Right lobe of liver (tissue), 6 donors: ENCODE results near the gene ABHD8. TPM values are rescaled to one million over a fixed set of nuclear protein-coding genes. Genes with fewer than 3 reads are reported as not detected.

Source experiments
- ATAC-seq, 4 donors: fragments of 200-7000 bp; cut with Tn5 transposase; one replicate each; pipeline ENCODE4 v1.9.1; 2020; ENCODE audit warnings: mild to moderate bottlenecking in 4 of 4, moderate library complexity in 4 of 4
- DNase-seq, 3 donors: peaks; one replicate each; pipeline ENCODE4 v3.0.0-alpha.2; 2020
- H3K27ac ChIP-seq, 3 donors: fragments of 200-600 bp; one replicate each; pipeline ENCODE4 v1.8.0; 2022
- H3K27me3 ChIP-seq, 2 donors: fragments of 200-600 bp; one replicate each; pipeline ENCODE4 v1.8.0; 2022
- H3K36me3 ChIP-seq, 4 donors: fragments of 200-600 bp; sonication (generic) in 1 of 4; one replicate each; pipeline versions ENCODE4 v1.5.1 to v1.8.0; 2017 to 2022; ENCODE audit warnings: control low read depth in 1 of 4
- H3K4me1 ChIP-seq, 4 donors: fragments of 200-600 bp; sonication (generic) in 1 of 4; one replicate each; pipeline versions ENCODE4 v1.5.1 to v1.8.0; 2017 to 2022; ENCODE audit warnings: control low read depth in 1 of 4
- H3K4me3 ChIP-seq, 3 donors: fragments of 200-600 bp; one replicate each; pipeline ENCODE4 v1.8.0; 2022
- H3K9me3 ChIP-seq, 4 donors: fragments of 200-600 bp; sonication (generic) in 1 of 4; one replicate each; pipeline versions ENCODE4 v1.5.1 to v1.8.0; 2017 to 2022; ENCODE audit warnings: control low read depth in 1 of 4
- POLR2A ChIP-seq: fragments of 450-650 bp; IDR thresholded peaks from one replicate; pipeline ENCODE4 v1.6.1; 2017; ENCODE audit warnings: antibody characterized with exemption, mild to moderate bottlenecking
- WGBS: methylation state at CpG from one replicate; pipeline ENCODE4 v1.1.6; 2018; ENCODE audit warnings: low coverage, low lambda C conversion rate; ENCODE audit not compliant: insufficient coverage; ENCODE audit errors: missing lambda C conversion rate; 5-methylcytosine and 5-hydroxymethylcytosine counted together
- intact Hi-C, 2 donors: fragments of 100-400 bp; cut with DNase I; formaldehyde crosslinking; loops; one replicate each; pipeline versions ENCODE4 v1.11.2 to v1.14.1; 2022
- total RNA-seq, 6 experiments: library from RNA; depleted of rRNA in 2 of 6; stranded (reverse); fragments of >200 nt in 2 of 6; fragmentation: NEBNext Ultra II Directional in 3 of 6; extraction: Animal tissue kit (Norgen Biotek cat#: 25700) in 3 of 6; gene quantifications; one replicate each; pipeline versions ENCODE4 v1.1.0 to v1.2.4, GENCODE V29; 2016 to 2023
- TF ChIP-seq, protein P1 (sequence below), 4 donors: fragments of 200-600 bp in 3 of 4; fragments of 450-650 bp in 1 of 4; IDR thresholded peaks; one replicate each; pipeline versions ENCODE4 v1.5.1 to v1.8.0; 2016 to 2022; ENCODE audit warnings: antibody characterized with exemption in 4 of 4, mild to moderate bottlenecking in 2 of 4
- donor health status: DM: no; HTN: yes; CAD: no.
- donor health status: DM: no; HTN: no; CAD: no.
- donor health status: DM: no; HTN: no; CAD: no.
- donor health status: DM: no; HTN: yes; CAD: no.
- donor health status: DM: no; HTN: yes; CAD: no.

The ABHD8 gene
- total RNA-seq, 6 experiments from 2014 or later: 8.3 to 27.3 (median 15.8) TPM

DNA sequence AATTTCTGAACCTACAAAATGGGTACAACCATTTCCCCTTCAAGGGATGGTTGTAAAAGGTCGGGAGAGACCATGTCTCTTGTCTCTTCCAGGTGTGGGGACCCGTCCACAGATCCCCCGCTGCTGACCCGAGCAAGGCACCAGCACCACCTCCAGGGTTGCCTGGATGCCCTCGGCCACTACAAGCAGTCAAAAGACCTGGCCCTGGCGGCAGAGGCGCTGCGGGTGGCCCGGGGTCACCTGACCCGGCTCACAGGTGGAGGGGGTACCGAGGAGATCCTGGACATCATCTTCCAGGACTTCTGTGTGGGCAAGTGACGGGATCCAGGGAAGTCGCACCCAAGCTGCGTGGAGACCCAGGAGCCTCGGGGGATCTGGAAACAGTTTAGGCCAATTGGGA, 38.2 kb upstream of the ABHD8 start:
- Histone ChIP-seq H3K9me3 (no peaks in the 10 kb centered on the region), H3K4me1 (peaks cover 0 to 13% (median 5%) of the 10 kb centered on the region in 4 donors), H3K4me3 (no peak overlapping the region), H3K27me3 (no peaks in the 10 kb centered on the region), H3K27ac (peak overlapping the region in 2 of 3 donors; percentile 48 to 57), H3K36me3 (no peaks in the 10 kb centered on the region)
- intact Hi-C loops: loop anchor here in 1 of 2 donors (10.0 kb wide), 1 partner anchor 113 kb away; no protein-coding TSS in a partner anchor
- DNase-seq (no peak), ATAC-seq (no peak)
- no peak for TF ChIP-seq POLR2A
- TF ChIP-seq, protein P1, sequence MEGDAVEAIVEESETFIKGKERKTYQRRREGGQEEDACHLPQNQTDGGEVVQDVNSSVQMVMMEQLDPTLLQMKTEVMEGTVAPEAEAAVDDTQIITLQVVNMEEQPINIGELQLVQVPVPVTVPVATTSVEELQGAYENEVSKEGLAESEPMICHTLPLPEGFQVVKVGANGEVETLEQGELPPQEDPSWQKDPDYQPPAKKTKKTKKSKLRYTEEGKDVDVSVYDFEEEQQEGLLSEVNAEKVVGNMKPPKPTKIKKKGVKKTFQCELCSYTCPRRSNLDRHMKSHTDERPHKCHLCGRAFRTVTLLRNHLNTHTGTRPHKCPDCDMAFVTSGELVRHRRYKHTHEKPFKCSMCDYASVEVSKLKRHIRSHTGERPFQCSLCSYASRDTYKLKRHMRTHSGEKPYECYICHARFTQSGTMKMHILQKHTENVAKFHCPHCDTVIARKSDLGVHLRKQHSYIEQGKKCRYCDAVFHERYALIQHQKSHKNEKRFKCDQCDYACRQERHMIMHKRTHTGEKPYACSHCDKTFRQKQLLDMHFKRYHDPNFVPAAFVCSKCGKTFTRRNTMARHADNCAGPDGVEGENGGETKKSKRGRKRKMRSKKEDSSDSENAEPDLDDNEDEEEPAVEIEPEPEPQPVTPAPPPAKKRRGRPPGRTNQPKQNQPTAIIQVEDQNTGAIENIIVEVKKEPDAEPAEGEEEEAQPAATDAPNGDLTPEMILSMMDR (IDR thresholded peaks at IDR 0.05): no peak
- 97% methylated on average over 11 of the region's 15 CpGs for WGBS

DNA sequence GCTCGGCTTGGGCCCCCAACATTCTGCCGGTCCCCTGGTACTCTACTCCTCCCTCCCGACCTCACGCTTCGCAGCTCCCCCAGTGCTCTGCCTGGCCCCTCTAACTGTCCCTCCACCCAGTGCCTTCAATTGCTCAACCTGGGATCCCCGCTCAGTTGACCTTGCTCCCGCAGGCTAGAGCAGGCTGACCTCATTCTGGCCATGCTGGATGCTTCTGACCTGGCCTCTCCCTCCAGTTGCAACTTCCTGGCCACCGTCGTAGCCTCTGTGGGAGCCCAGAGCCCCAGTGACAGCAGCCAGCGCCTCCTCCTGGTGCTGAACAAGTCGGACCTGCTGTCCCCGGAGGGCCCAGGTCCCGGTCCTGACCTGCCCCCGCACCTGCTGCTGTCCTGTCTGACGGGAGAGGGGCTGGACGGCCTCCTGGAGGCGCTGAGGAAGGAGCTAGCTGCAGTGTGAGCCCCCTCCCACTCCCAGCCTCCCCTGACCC, 37.7 kb upstream of the ABHD8 start:
- no peaks in the 10 kb centered on the region for H3K9me3 ChIP-seq
- TF ChIP-seq POLR2A: peak; percentile 56
- TF ChIP-seq, protein P1 (IDR thresholded peaks at IDR 0.05): peak in 2 of 4 donors; percentile 21 to 23
- DNase-seq (peak; percentile 75 to 80 (median 79)), ATAC-seq (peak; percentile 45 to 62 (median 56))
- H3K4me3 ChIP-seq: peak overlapping the region in 1 of 3 donors; percentile 10
- H3K27ac ChIP-seq: peak overlapping the region in 2 of 3 donors; percentile 48 to 57
- intact Hi-C loops: loop anchor here in 1 of 2 donors (10.0 kb wide), 1 partner anchor 114 kb away; no protein-coding TSS in a partner anchor
- 23% methylated on average over 8 of the region's 17 CpGs for WGBS
- no peaks in the 10 kb centered on the region for H3K36me3 ChIP-seq
- peaks cover 0 to 13% (median 5%) of the 10 kb centered on the region in 4 donors for H3K4me1 ChIP-seq
- H3K27me3 ChIP-seq: no peaks in the 10 kb centered on the region

DNA sequence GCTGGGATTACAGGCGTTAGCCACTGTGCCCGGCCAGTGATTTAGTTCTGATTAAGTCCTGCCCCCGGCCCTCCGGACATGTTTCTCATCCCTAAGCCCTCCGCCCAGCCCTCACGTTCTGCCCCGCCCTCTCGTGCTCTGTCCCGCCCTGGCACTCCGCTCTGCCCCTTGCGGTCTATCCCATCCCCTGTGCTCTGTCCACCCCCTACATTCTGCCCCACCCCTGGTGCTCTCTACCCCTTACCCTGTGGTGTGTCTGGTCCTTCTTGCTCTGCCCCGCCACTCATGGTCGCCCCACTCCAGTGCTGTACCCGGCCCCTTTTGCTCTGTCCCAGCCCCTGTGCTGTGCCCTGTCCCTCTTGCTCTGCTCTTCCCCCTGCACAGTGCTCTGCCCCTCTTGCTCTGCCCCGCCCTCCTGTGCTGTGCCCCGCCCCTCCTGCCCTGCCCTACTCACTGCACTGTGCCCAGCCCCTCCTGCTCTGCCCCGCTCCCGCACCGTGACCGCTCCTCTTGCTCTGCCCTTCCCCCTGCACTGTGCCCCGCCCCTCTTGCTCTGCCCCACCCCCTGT, 37.2 kb upstream of the ABHD8 start:
- no peaks in the 10 kb centered on the region for H3K27me3 ChIP-seq
- 65% methylated on average over 21 of the region's 21 CpGs for WGBS
- peaks cover 0 to 14% (median 5%) of the 10 kb centered on the region in 4 donors for H3K4me1 ChIP-seq
- peak; percentile 88 to 94 (median 91) for DNase-seq
- H3K36me3 ChIP-seq: no peaks in the 10 kb centered on the region
- peak; percentile 70 to 83 (median 73) for ATAC-seq
- H3K27ac ChIP-seq: peak overlapping the region in 1 of 3 donors; percentile 48
- H3K9me3 ChIP-seq: no peaks in the 10 kb centered on the region
- intact Hi-C loops: loop anchor here in 1 of 2 donors (10.0 kb wide), 1 partner anchor 114 kb away; no protein-coding TSS in a partner anchor
- peak overlapping the region in 1 of 3 donors; percentile 10 for H3K4me3 ChIP-seq
- TF ChIP-seq, protein P1 (IDR thresholded peaks at IDR 0.05): no peak
- TF ChIP-seq POLR2A: no peak

DNA sequence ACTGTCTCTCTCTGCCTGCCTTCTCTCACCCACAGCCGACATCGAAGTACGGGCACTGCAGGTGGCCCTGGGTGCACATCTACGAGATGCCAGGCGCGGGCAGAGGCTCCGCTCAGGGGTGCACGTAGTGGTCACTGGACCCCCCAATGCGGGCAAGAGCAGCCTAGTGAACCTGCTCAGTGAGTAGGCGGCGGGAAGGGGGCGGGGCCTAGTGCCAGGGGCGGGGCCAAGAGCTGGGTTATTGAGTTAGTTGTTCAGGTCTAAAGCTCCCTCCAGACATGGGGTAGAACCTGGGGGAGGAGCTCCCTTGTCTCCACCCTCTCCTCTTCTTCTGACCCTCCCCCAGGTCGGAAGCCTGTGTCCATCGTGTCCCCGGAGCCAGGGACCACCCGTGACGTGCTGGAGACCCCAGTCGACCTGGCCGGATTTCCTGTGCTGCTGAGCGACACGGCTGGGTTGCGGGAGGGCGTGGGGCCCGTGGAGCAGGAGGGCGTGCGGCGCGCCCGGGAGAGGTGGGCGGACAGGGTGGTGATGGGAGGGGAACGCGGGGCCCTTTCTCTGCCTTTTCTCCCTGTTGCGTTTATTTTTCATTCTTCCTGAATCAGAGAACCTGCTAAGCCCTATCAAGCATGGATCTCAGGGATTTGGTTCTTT, 36.0 kb upstream of the ABHD8 start:
- Histone ChIP-seq H3K4me3 (no peak overlapping the region), H3K27me3 (no peaks in the 10 kb centered on the region), H3K9me3 (no peaks in the 10 kb centered on the region), H3K36me3 (no peaks in the 10 kb centered on the region), H3K27ac (no peak overlapping the region), H3K4me1 (peaks cover 0 to 19% (median 5%) of the 10 kb centered on the region in 4 donors)
- DNase-seq (no peak), ATAC-seq (no peak)
- 93% methylated on average over 8 of the region's 34 CpGs for WGBS
- intact Hi-C loops: no loop called here
- no peak for TF ChIP-seq POLR2A
- TF ChIP-seq, protein P1 (IDR thresholded peaks at IDR 0.05): no peak
